Activated CD4-positive, alpha-beta T cell treated with anti-CD3 and anti-CD28 coated beads for 36 hours (primary cell): ENCODE results near the gene TUBB6. TPM values are rescaled to one million over a fixed set of nuclear protein-coding genes. Genes with fewer than 3 reads are reported as not detected.

Experiments
- ATAC-seq: fragments of 200-7000 bp; cut with Tn5 transposase; one replicate; pipeline ENCODE4 v1.10.0; 2021; ENCODE audit warnings: mild to moderate bottlenecking, moderate library complexity
- CTCF ChIA-PET: fragments of 350-600 bp; sonication (Branson Sonifier 250); formaldehyde crosslinking; loops from one replicate; lab custom pipeline; 2021; ENCODE audit warnings: antibody characterized with exemption; lab: Charles Lee
- POLR2A ChIA-PET: fragments of 350-600 bp; sonication (Branson Sonifier 250); formaldehyde crosslinking; loops from one replicate; lab custom pipeline; 2021; ENCODE audit warnings: antibody characterized with exemption, inconsistent platforms; lab: Charles Lee
- DNase-seq: peaks from one replicate; pipeline ENCODE4 v3.0.0-alpha.2; 2020
- H3K27ac Mint-ChIP-seq: one replicate; pipeline ENCODE4 v1.8.0; 2021; ENCODE audit warnings: mixed read lengths
- H3K27me3 Mint-ChIP-seq: one replicate; pipeline ENCODE4 v1.8.0; 2021; ENCODE audit warnings: mixed read lengths
- H3K36me3 Mint-ChIP-seq: one replicate; pipeline ENCODE4 v1.8.0; 2021; ENCODE audit warnings: low read depth, mixed read lengths
- H3K4me1 Mint-ChIP-seq: one replicate; pipeline ENCODE4 v1.8.0; 2021; ENCODE audit warnings: mixed read lengths
- H3K4me3 Mint-ChIP-seq: one replicate; pipeline ENCODE4 v1.8.0; 2021; ENCODE audit warnings: mild to moderate bottlenecking, moderate library complexity, mixed read lengths
- H3K9me3 Mint-ChIP-seq: one replicate; pipeline ENCODE4 v1.8.0; 2021; ENCODE audit warnings: low read depth, mixed read lengths
- intact Hi-C, 2 experiments: fragments of 100-400 bp; cut with DNase I in 1 of 2; cut with micrococcal nuclease in 1 of 2; formaldehyde crosslinking; loops; one replicate each; pipeline versions ENCODE4 v1.14.2 to v1.15.1; 2022 to 2024; cut with DNase I, micrococcal nuclease
- total RNA-seq, 2 experiments: library from RNA; stranded (reverse); gene quantifications; one replicate each; pipeline ENCODE4 v1.2.3, GENCODE V29; 2021

The TUBB6 gene
- total RNA-seq, 2 experiments from 2014 or later: 5.4 to 7.2 TPM

- ATAC-seq (no peak), DNase-seq (no peak)
- POLR2A ChIA-PET: interaction anchor here (0.5 kb wide), 1 partner anchor 14 kb away, joined by 3 read pairs; no protein-coding TSS in a partner anchor
- Mint-ChIP-seq H3K27ac (no peak overlapping the region), H3K4me1 (no peaks in the 10 kb centered on the region), H3K36me3 (peaks cover 5% of the 10 kb centered on the region), H3K9me3 (no peaks in the 10 kb centered on the region), H3K4me3 (no peak overlapping the region), H3K27me3 (no peaks in the 10 kb centered on the region)
- CTCF ChIA-PET: interaction anchor here (0.5 to 2.9 kb wide), 2 partner anchors 10 to 46 kb away, joined by 3 to 18 read pairs; no protein-coding TSS in a partner anchor
- intact Hi-C loops: no loop called here
Observed at GRCh38 chr18:12318334-12318697, 10.3 kb downstream of the TUBB6 start.

- DNase-seq: no peak
- Mint-ChIP-seq H3K36me3 (peaks cover 5% of the 10 kb centered on the region), H3K9me3 (no peaks in the 10 kb centered on the region), H3K4me3 (no peak overlapping the region), H3K4me1 (no peaks in the 10 kb centered on the region), H3K27me3 (no peaks in the 10 kb centered on the region), H3K27ac (no peak overlapping the region)
- ATAC-seq: no peak
- intact Hi-C loops: no loop called here
- CTCF ChIA-PET: interaction anchor here (0.5 to 2.9 kb wide), 4 partner anchors 9 to 544 kb away, joined by 3 to 18 read pairs (median 4); no protein-coding TSS in a partner anchor
- POLR2A ChIA-PET: interaction anchor here (0.5 kb wide), 1 partner anchor 13 kb away, joined by 3 read pairs; no protein-coding TSS in a partner anchor
Observed at GRCh38 chr18:12318857-12319256, 10.8 kb downstream of the TUBB6 start.

- DNase-seq: no peak
- no peak for ATAC-seq
- Mint-ChIP-seq H3K27ac (no peak overlapping the region), H3K4me3 (no peak overlapping the region), H3K27me3 (no peaks in the 10 kb centered on the region), H3K4me1 (no peaks in the 10 kb centered on the region), H3K36me3 (peaks cover 22% of the 10 kb centered on the region), H3K9me3 (no peaks in the 10 kb centered on the region)
- intact Hi-C loops: no loop called here
- CTCF ChIA-PET: interaction anchor here (1.8 kb wide), 1 partner anchor 10 kb away, joined by 5 read pairs; no protein-coding TSS in a partner anchor
- POLR2A ChIA-PET: no interaction called here
Observed at GRCh38 chr18:12321333-12321732, 13.3 kb downstream of the TUBB6 start.

GRCh38 chr18:12324991-12325725 is 17.1 kb downstream of the TUBB6 start:
- Mint-ChIP-seq H3K36me3 (peaks cover 48% of the 10 kb centered on the region), H3K4me3 (no peak overlapping the region), H3K9me3 (no peaks in the 10 kb centered on the region), H3K27ac (no peak overlapping the region), H3K27me3 (no peaks in the 10 kb centered on the region), H3K4me1 (peaks cover 4% of the 10 kb centered on the region)
- ATAC-seq (no peak), DNase-seq (no peak)
- ChIA-PET CTCF (interaction anchor here (0.6 to 1.0 kb wide), 2 partner anchors 53 to 85 kb away, joined by 3 read pairs; no protein-coding TSS in a partner anchor), POLR2A (no interaction called here)
- intact Hi-C loops: loop anchor here in 1 of 2 experiments (5.0 kb wide), 1 partner anchor 332 kb away; the partner anchor contains the start of gene SPIRE1

- ChIA-PET POLR2A (no interaction called here), CTCF (no interaction called here)
- no peak for ATAC-seq
- peaks cover 4% of the 10 kb centered on the region for H3K4me1 Mint-ChIP-seq
- no peaks in the 10 kb centered on the region for H3K9me3 Mint-ChIP-seq
- no peak overlapping the region for H3K4me3 Mint-ChIP-seq
- no peak for DNase-seq
- intact Hi-C loops: loop anchor here in 1 of 2 experiments (5.0 kb wide), 1 partner anchor 332 kb away; the partner anchor contains the start of gene SPIRE1
- peaks cover 48% of the 10 kb centered on the region for H3K36me3 Mint-ChIP-seq
- H3K27me3 Mint-ChIP-seq: no peaks in the 10 kb centered on the region
- H3K27ac Mint-ChIP-seq: no peak overlapping the region
Observed at GRCh38 chr18:12325726-12326245, 17.7 kb downstream of the TUBB6 start.

- Mint-ChIP-seq H3K4me3 (no peak overlapping the region), H3K27me3 (no peaks in the 10 kb centered on the region), H3K36me3 (peaks cover 47% of the 10 kb centered on the region), H3K27ac (no peak overlapping the region), H3K4me1 (peaks cover 4% of the 10 kb centered on the region), H3K9me3 (no peaks in the 10 kb centered on the region)
- intact Hi-C loops: loop anchor here in 1 of 2 experiments (5.0 kb wide), 1 partner anchor 330 kb away; the partner anchor contains the start of gene SPIRE1
- DNase-seq (no peak), ATAC-seq (no peak)
- CTCF ChIA-PET: interaction anchor here (0.7 to 3.2 kb wide), 8 partner anchors 8 to 293 kb away, joined by 3 to 24 read pairs (median 6); no protein-coding TSS in a partner anchor
- POLR2A ChIA-PET: no interaction called here
Observed at GRCh38 chr18:12326711-12327460, 18.8 kb downstream of the TUBB6 start.

GRCh38 chr18:12327510-12328178 is 19.6 kb downstream of the TUBB6 start:
- CTCF ChIA-PET: interaction anchor here (0.6 to 3.2 kb wide), 28 partner anchors 9 to 599 kb away, joined by 3 to 24 read pairs (median 4); partner anchors contain the start of gene AFG3L2
- H3K4me3 Mint-ChIP-seq: no peak overlapping the region
- H3K4me1 Mint-ChIP-seq: peaks cover 4% of the 10 kb centered on the region
- DNase-seq: peak; percentile 90
- ATAC-seq: peak; percentile 95
- intact Hi-C loops: loop anchor here (1.0 to 5.0 kb wide), 2 partner anchors 330 to 333 kb away; partner anchors contain the start of gene SPIRE1 (in 1 of the 2)
- POLR2A ChIA-PET: no interaction called here
- no peak overlapping the region for H3K27ac Mint-ChIP-seq
- H3K27me3 Mint-ChIP-seq: no peaks in the 10 kb centered on the region
- no peaks in the 10 kb centered on the region for H3K9me3 Mint-ChIP-seq
- H3K36me3 Mint-ChIP-seq: peaks cover 47% of the 10 kb centered on the region

- DNase-seq (no peak), ATAC-seq (no peak)
- no peak overlapping the region for H3K4me3 Mint-ChIP-seq
- peaks cover 4% of the 10 kb centered on the region for H3K4me1 Mint-ChIP-seq
- ChIA-PET CTCF (interaction anchor here (0.6 to 3.2 kb wide), 29 partner anchors 8 to 598 kb away, joined by 3 to 24 read pairs (median 3); partner anchors contain the start of gene AFG3L2), POLR2A (no interaction called here)
- no peaks in the 10 kb centered on the region for H3K9me3 Mint-ChIP-seq
- no peak overlapping the region for H3K27ac Mint-ChIP-seq
- H3K36me3 Mint-ChIP-seq: peaks cover 46% of the 10 kb centered on the region
- H3K27me3 Mint-ChIP-seq: no peaks in the 10 kb centered on the region
- intact Hi-C loops: loop anchor here (1.0 to 5.0 kb wide), 2 partner anchors 329 to 332 kb away; partner anchors contain the start of gene SPIRE1 (in 1 of the 2)
Observed at GRCh38 chr18:12328179-12328823, 20.3 kb downstream of the TUBB6 start.

- POLR2A ChIA-PET: no interaction called here
- DNase-seq (no peak), ATAC-seq (no peak)
- peaks cover 54% of the 10 kb centered on the region for H3K36me3 Mint-ChIP-seq
- H3K27ac Mint-ChIP-seq: no peak overlapping the region
- no peak overlapping the region for H3K4me3 Mint-ChIP-seq
- CTCF ChIA-PET: interaction anchor here (1.1 to 3.2 kb wide), 10 partner anchors 10 to 336 kb away, joined by 3 to 24 read pairs (median 6); partner anchors contain the start of gene AFG3L2
- H3K4me1 Mint-ChIP-seq: peaks cover 4% of the 10 kb centered on the region
- H3K9me3 Mint-ChIP-seq: no peaks in the 10 kb centered on the region
- H3K27me3 Mint-ChIP-seq: no peaks in the 10 kb centered on the region
- intact Hi-C loops: loop anchor here in 1 of 2 experiments (5.0 kb wide), 1 partner anchor 328 kb away; the partner anchor contains the start of gene SPIRE1
Observed at GRCh38 chr18:12329125-12329698, 21.2 kb downstream of the TUBB6 start.

- Mint-ChIP-seq H3K36me3 (peaks cover 56% of the 10 kb centered on the region), H3K27ac (no peak overlapping the region), H3K9me3 (no peaks in the 10 kb centered on the region), H3K27me3 (no peaks in the 10 kb centered on the region), H3K4me1 (peaks cover 4% of the 10 kb centered on the region), H3K4me3 (no peak overlapping the region)
- intact Hi-C loops: no loop called here
- ChIA-PET POLR2A (no interaction called here), CTCF (no interaction called here)
- DNase-seq (no peak), ATAC-seq (no peak)
Observed at GRCh38 chr18:12330766-12331165, 22.7 kb downstream of the TUBB6 start.
